Gastroesophageal sphincter (tissue), 3 donors: Measurements from ENCODE around the gene FGGY.

Experiments used
- EP300 ChIP-seq: sonication (generic); formaldehyde crosslinking; IDR thresholded peaks from one replicate; pipeline ENCODE4 v1.6.1; 2017; ENCODE audit warnings: antibody characterized with exemption, mild to moderate bottlenecking
- POLR2A ChIP-seq, 2 donors: fragments of 450-650 bp; IDR thresholded peaks; one replicate each; pipeline ENCODE4 v1.6.1; 2017; ENCODE audit warnings: antibody characterized with exemption in 2 of 2, mild to moderate bottlenecking in 2 of 2, moderate library complexity in 1 of 2
- POLR2AphosphoS5 ChIP-seq: sonication (generic); formaldehyde crosslinking; IDR thresholded peaks from one replicate; pipeline ENCODE4 v1.6.1; 2017; ENCODE audit warnings: antibody characterized with exemption
- TF ChIP-seq, protein P1 (sequence below), 4 experiments: fragments of 200-600 bp in 2 of 4; fragments of 450-650 bp in 2 of 4; sonication (generic) in 1 of 4; IDR thresholded peaks; one replicate each; pipeline ENCODE4 v1.5.1; 2017 to 2019; ENCODE audit warnings: antibody characterized with exemption in 4 of 4, mild to moderate bottlenecking in 2 of 4, moderate library complexity in 2 of 4

DNA sequence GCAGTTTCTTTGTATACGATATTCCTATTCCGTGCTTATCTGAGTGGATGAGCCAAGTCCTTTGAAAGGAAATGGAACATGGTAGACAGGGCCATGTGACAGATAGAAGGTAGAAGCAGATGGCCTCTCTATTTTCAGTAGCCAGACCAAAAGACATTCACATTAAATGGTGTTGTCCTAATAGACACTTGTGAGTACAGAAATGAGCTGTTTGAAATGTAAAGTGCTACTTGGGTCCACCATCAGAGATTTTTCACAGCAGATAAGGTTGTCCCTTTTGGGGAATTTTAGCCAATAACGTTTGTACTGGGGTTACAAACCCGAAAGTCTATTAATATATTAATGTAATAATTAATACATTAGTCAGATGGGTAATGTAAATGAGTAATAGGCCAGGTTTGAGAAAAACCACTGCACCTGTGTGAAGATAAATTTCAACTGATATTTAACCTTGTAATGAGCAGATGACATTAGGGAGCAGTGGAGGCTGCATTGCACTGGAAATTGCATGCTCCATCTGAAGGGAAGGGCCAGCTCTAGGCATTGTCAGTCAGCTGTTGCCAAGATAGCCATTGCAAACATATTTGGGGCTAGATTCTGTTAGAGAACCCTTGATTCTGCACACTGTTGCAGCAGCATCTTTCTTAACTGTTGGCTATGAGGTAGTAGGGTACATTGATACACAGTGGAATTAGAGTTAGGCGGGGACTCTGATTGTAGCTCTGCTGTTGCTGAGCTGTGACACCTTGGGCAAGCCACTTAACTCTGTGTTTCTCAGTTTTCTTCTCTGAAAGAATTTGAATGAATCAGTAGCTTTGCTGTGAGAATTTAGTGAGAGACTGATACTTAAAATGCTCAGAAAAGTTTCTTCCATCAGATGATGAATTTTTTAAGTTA, 43.8 kb downstream of the FGGY start:
- TF ChIP-seq POLR2A (IDR thresholded peaks at IDR 0.05): no peak
- no peak for TF ChIP-seq POLR2AphosphoS5
- TF ChIP-seq, protein P1, sequence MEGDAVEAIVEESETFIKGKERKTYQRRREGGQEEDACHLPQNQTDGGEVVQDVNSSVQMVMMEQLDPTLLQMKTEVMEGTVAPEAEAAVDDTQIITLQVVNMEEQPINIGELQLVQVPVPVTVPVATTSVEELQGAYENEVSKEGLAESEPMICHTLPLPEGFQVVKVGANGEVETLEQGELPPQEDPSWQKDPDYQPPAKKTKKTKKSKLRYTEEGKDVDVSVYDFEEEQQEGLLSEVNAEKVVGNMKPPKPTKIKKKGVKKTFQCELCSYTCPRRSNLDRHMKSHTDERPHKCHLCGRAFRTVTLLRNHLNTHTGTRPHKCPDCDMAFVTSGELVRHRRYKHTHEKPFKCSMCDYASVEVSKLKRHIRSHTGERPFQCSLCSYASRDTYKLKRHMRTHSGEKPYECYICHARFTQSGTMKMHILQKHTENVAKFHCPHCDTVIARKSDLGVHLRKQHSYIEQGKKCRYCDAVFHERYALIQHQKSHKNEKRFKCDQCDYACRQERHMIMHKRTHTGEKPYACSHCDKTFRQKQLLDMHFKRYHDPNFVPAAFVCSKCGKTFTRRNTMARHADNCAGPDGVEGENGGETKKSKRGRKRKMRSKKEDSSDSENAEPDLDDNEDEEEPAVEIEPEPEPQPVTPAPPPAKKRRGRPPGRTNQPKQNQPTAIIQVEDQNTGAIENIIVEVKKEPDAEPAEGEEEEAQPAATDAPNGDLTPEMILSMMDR (IDR thresholded peaks at IDR 0.05): no peak
- TF ChIP-seq EP300: no peak
